D721Med (cell line): ENCODE measurements around the gene UBA3.

Experiments
- DNase-seq: peaks from one replicate; pipeline ENCODE4 v3.0.0; 2011; ENCODE audit warnings: low spot score; ENCODE audit not compliant: insufficient read length
- FAIRE-seq: peaks from 2 replicates; lab custom pipeline; 2011; peaks lifted over from hg19 to GRCh38; lab: Jason Lieb, UNC
- CTCF ChIP-seq: IDR thresholded peaks from 2 replicates; pipeline ENCODE4 v1.5.1; 2012; ENCODE audit warnings: mild to moderate bottlenecking, control low read depth; ENCODE audit not compliant: insufficient read depth; ENCODE audit errors: missing control alignments

Gene UBA3

GRCh38 chr3:69085168-69085832 lies 5.1 kb upstream of the UBA3 start:
- no peak for TF ChIP-seq CTCF
- FAIRE-seq (no peak), DNase-seq (no peak)

GRCh38 chr3:69084326-69085167 lies 4.4 kb upstream of the UBA3 start, which contains the start of gene ARL6IP5:
TSS of gene ARL6IP5 (plus strand) at chr3:69084937. CDS start at chr3:69085048, 111 bp downstream.
- DNase-seq: no peak
- no peak for TF ChIP-seq CTCF
- no peak for FAIRE-seq

- no peak for FAIRE-seq
- no peak for DNase-seq
- no peak for TF ChIP-seq CTCF
Observed at GRCh38 chr3:69082805-69083204, 2.6 kb upstream of the UBA3 start.

- no peak for TF ChIP-seq CTCF
- FAIRE-seq (no peak), DNase-seq (no peak)
Observed at GRCh38 chr3:69082361-69082760, 2.2 kb upstream of the UBA3 start.

- no peak for TF ChIP-seq CTCF
- DNase-seq (no peak), FAIRE-seq (peak; percentile 48)
Observed at GRCh38 chr3:69081583-69082262, 1.6 kb upstream of the UBA3 start.

GRCh38 chr3:69079269-69080159 lies 651 bp downstream of the UBA3 start:
- TF ChIP-seq CTCF: no peak
- DNase-seq (no peak), FAIRE-seq (no peak)
